Activated T-cell treated with anti-CD3 and anti-CD28 coated beads, Interleukin-2, amount 50 U/mL, for 4 hours (primary cell): ENCODE data around the gene KRT33A. TPM values are rescaled to one million over a fixed set of nuclear protein-coding genes. Genes with fewer than 3 reads are reported as not detected.
"Not testable (repeated sequence)": the region's sequence is repeated elsewhere in the genome, so short reads cannot be mapped to it uniquely, and the experiment has no call there.

ENCODE experiments used
- ATAC-seq, 2 donors: fragments of 200-7000 bp; cut with Tn5 transposase; one replicate each; pipeline ENCODE4 v1.10.0; 2021
- DNase-seq: peaks from one replicate; pipeline ENCODE4 v3.0.0-alpha.2; 2020
- H3K27me3 Mint-ChIP-seq: one replicate; pipeline ENCODE4 v1.8.0; 2021; ENCODE audit warnings: low read depth, mixed read lengths
- H3K36me3 Mint-ChIP-seq: one replicate; pipeline ENCODE4 v1.8.0; 2022; ENCODE audit warnings: mixed read lengths; ENCODE audit not compliant: insufficient read depth
- H3K4me1 Mint-ChIP-seq: one replicate; pipeline ENCODE4 v1.8.0; 2021; ENCODE audit warnings: low read depth, mixed read lengths
- H3K4me3 Mint-ChIP-seq: one replicate; pipeline ENCODE4 v1.8.0; 2021; ENCODE audit warnings: mild to moderate bottlenecking, moderate library complexity, mixed read lengths
- H3K9me3 Mint-ChIP-seq: one replicate; pipeline ENCODE4 v1.8.0; 2021; ENCODE audit warnings: mixed read lengths
- total RNA-seq, 3 donors: library from RNA; stranded (reverse); gene quantifications; one replicate each; pipeline ENCODE4 v1.2.1, GENCODE V29; 2021

Gene KRT33A
- total RNA-seq, 3 donors from 2014 or later = not detected

DNA sequence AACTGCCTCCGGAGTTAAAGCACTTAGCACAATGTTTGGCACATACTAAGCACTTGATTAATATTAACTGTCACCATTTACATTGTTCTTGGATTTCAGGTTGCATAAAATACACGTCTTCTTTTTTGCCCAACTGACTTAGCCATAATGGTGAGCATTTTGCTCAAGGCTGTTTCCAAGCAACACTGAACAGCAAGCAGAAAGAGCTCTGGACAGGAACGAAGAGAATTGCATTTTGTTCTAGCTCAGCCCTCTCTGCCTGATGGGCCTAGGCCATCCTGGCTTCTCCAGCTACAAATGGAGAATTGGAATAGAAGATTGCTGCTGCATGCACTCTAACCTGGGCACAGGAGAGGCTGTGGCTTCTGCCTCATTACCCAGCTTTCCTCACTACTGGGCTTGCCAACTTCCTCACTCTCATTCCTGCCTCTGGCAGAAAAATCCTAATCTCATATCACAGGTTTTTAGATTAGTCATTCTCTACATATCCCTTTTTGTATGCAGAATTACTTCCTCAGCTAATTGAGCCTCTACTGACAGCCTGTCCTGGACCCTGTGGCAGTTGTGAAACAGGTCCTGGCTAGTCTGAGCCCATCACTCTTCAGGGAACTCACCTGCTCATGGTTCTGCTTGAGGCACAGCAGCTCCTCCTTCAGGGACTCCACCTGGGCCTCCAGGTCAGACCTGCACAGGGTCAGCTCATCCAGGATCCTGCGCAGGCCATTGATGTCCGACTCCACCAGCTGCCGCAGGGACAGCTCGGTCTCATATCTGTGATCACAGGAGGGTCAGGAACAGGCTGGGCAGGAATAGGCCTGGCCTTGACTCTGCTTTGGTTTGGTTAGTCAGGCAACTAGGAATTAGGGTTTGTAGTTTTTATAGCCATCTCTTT is 2.5 kb downstream of the KRT33A start:
- no peak for ATAC-seq
- Mint-ChIP-seq H3K36me3 (peaks cover 2% of the 10 kb centered on the region), H3K27me3 (no peaks in the 10 kb centered on the region), H3K4me1 (peaks cover 16% of the 10 kb centered on the region), H3K4me3 (no peak overlapping the region), H3K9me3 (peaks cover 4% of the 10 kb centered on the region)
- no peak for DNase-seq

DNA sequence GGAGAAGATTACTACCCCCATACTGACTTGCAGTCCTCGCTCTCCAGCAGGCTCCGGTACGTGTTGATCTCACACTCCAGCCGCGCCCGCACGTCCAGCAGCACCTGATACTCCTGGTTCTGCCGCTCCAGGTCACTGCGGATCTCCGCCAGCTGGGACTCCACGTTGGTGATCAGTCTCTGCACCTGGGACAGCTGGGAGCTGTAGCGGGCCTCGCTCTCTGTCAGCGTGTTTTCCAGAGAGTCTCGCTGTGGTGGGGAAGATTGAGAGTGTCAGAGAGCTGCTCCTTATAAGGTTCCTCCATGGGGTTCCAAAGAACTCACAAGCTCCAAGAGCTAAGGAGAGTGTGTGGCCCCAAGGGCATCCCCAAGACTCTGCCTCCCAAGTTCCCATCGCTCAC is 4.2 kb downstream of the KRT33A start:
- not testable (repeated sequence) for H3K36me3 Mint-ChIP-seq, DNase-seq, H3K27me3 Mint-ChIP-seq, H3K4me3 Mint-ChIP-seq, ATAC-seq
- peaks cover 12% of the 10 kb centered on the region for H3K9me3 Mint-ChIP-seq
- H3K4me1 Mint-ChIP-seq = peaks cover 23% of the 10 kb centered on the region

DNA sequence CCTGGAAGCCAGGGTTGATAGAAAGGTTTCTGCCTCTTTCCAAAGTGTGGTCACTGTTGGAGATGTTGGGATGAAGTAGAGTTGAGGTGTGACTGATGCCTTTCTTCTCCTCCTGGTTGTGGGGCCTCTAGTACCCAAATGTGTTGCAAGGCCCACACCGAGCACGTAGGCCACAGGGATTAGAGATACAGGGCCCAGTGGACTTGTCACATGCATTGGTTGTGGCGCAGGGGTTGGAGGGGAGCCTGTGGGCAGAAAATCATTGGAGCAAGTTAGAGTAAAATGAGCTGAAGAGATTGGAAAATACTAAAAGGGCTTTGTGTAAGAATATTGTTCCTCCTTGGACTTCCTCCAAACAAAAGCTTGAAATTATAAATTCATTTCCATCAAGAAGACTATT is 4.6 kb downstream of the KRT33A start:
- H3K9me3 Mint-ChIP-seq = peaks cover 12% of the 10 kb centered on the region
- H3K4me1 Mint-ChIP-seq = peaks cover 24% of the 10 kb centered on the region
- peaks cover 7% of the 10 kb centered on the region for H3K36me3 Mint-ChIP-seq
- DNase-seq (no peak), ATAC-seq (no peak)
- no peak overlapping the region for H3K4me3 Mint-ChIP-seq
- no peaks in the 10 kb centered on the region for H3K27me3 Mint-ChIP-seq

DNA sequence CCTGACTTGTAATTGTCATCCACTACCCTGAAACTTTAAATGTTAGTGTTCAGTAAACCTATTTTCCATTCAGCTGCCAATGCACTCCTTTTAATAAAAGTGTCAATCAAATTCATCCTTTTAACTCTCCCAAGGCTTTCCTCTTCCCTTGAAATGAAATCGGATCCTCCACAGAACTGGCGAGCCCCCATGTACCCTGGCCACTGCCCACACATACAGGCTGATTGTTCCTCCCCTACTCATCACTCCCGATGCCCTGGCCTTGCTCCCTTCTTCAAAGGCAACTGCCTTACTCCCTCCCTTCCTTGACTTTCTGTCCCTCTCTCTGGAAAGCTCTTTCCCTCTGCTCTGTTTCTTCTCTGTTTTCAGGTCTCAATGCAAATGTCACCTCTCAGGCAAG is 7.6 kb downstream of the KRT33A start:
- no peak overlapping the region for H3K4me3 Mint-ChIP-seq
- H3K27me3 Mint-ChIP-seq = no peaks in the 10 kb centered on the region
- no peak for DNase-seq
- no peak for ATAC-seq
- peaks cover 52% of the 10 kb centered on the region for H3K4me1 Mint-ChIP-seq
- H3K9me3 Mint-ChIP-seq = peaks cover 12% of the 10 kb centered on the region
- peaks cover 7% of the 10 kb centered on the region for H3K36me3 Mint-ChIP-seq

DNA sequence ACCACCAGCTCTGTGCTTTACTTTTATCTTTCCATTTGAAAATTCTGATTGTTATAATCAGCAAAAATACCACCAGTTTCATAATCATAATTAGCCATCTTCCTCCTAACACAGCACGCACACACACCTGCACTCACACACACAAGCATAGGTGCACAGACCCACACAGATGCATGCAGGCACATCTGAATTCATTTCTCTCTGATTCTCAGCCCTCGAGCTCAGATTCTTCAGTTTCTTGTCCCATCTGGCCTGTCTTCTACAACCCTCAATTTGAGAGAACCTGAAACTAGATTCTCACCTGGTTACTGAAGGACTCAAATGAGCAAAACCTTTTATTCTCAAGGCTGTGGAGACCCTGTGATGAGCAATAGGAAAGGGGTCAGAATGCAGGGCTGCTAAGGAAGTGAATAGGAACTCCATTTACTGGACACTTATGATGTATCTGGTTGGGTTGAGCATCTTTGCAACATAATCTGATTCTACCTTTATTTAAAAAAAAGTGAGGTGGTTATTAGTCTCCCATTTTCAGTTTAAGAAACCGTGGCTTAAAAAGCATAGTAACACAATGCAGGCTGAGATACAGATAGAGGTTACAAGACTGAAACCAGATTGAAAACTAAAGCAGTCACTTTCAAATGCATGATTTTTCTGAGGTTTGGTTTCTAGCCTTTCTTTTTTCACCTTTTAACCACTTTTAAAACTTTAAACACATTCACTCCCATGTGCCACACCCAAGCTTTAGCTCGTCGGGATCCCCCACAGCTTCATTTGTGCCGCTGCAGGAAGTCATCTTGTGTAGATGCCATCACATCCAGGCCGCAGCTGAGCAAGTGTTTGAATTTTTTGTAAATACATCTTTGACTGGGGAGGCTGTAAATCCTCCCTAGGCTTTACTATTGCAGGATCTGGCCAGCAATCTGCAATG is 9.4 kb downstream of the KRT33A start:
- H3K9me3 Mint-ChIP-seq = peaks cover 12% of the 10 kb centered on the region
- H3K4me3 Mint-ChIP-seq = peak overlapping the region; percentile 1
- peaks cover 67% of the 10 kb centered on the region for H3K4me1 Mint-ChIP-seq
- DNase-seq (no peak), ATAC-seq (peak; percentile 70 to 75)
- H3K27me3 Mint-ChIP-seq = no peaks in the 10 kb centered on the region
- peaks cover 7% of the 10 kb centered on the region for H3K36me3 Mint-ChIP-seq

DNA sequence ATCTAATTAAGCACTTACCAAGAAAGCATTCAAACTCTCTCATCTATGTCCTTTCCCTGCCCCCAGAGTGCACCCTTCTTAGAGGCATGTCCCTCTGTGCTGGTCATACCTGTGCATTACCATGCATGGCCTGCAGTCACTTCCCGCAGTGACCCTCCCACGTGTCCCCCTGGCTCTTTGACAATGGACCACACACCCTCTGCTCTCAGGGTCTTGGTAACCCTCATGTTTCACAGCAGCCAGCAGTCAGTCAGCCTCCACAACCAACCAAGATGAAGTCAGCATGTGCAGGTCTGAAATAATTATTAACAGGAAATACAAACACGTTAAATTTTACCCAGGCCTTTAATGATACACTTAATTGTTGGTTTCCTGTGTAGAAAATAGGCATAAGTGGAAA is 10.1 kb downstream of the KRT33A start:
- peaks cover 74% of the 10 kb centered on the region for H3K4me1 Mint-ChIP-seq
- H3K27me3 Mint-ChIP-seq = no peaks in the 10 kb centered on the region
- peaks cover 12% of the 10 kb centered on the region for H3K9me3 Mint-ChIP-seq
- no peak for ATAC-seq
- H3K36me3 Mint-ChIP-seq = peaks cover 7% of the 10 kb centered on the region
- peak overlapping the region; percentile 17 for H3K4me3 Mint-ChIP-seq
- DNase-seq = no peak

DNA sequence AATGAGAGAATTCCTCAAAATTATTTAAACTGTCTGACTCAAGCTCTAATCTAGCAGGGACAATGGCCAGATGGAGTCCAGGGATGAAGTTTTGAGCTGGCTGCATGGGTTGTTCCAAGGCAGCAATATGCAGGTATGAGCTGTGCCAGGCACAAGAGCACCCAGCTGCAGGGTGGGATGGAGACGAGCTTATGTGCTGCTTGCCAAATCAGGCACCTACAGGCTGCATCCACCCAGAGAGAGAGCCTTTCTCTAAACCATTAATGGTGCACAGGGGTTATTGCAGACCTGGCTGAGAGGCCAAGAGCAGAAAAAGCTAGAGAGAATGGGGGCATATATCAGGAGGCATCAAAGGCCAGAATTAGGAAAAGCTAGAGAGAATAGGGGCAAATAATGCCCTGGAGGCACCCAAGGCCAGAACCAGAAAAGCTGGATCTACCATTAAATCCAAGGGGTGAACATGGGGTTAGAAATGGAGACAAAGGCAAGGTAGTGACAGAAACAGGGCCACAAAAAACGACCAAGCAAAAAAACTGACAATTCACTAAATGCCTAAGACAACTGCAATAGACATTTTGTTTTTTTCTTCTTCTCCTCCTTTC is 11.0 kb downstream of the KRT33A start:
- peaks cover 82% of the 10 kb centered on the region for H3K4me1 Mint-ChIP-seq
- no peak for DNase-seq
- H3K4me3 Mint-ChIP-seq = peak overlapping the region; percentile 17
- H3K36me3 Mint-ChIP-seq = peaks cover 7% of the 10 kb centered on the region
- no peak for ATAC-seq
- H3K27me3 Mint-ChIP-seq = no peaks in the 10 kb centered on the region
- peaks cover 12% of the 10 kb centered on the region for H3K9me3 Mint-ChIP-seq

DNA sequence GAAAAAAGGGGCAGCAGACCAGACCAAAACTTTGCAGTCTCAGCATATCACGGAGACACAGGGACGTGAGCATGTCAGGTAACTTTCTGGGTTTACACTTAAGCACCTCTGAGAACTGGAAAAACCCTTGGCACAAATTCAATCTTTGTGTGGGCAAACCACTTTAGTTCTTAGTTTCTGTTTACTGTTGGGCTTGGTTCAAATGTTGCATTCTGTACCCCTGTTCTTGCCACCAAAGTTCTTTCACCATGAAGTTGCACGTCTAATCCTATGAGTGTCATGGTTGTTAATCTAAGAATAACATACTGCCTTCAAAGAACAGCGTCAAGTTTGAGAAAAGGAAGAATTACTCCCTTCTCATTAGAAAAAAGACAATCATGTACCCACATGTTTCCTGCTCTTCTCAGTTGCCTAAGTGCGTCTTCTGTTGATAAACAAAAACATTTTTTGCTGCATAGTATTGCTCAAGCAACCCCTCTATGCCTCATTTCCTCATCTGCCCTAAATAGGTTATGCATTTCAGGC is 11.6 kb downstream of the KRT33A start:
- DNase-seq = no peak
- Mint-ChIP-seq H3K4me1 (peaks cover 89% of the 10 kb centered on the region), H3K36me3 (peaks cover 7% of the 10 kb centered on the region), H3K27me3 (no peaks in the 10 kb centered on the region), H3K4me3 (peak overlapping the region; percentile 47), H3K9me3 (peaks cover 12% of the 10 kb centered on the region)
- peak; percentile 61 for ATAC-seq

DNA sequence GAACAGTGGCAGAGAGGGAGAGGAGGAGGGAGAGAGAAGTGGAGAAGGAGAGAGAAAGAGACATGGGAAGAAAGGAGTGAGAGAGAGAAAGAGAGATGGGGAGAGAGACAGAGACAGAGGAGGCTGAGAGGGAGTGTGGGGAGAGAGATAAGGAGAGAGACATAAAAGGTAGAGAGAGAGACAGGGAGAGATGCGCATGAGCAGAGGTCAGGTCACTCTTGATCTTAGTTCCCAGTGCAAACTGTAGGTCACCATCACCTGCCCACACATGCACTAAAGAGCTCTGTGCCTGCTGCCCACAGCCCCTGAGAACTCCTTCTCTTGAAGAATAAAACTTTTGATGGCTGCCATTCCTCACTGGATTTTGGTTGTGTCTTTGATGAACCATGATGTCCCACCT is 14.9 kb downstream of the KRT33A start:
- H3K9me3 Mint-ChIP-seq = no peaks in the 10 kb centered on the region
- H3K36me3 Mint-ChIP-seq = no peaks in the 10 kb centered on the region
- DNase-seq (no peak), ATAC-seq (no peak)
- H3K27me3 Mint-ChIP-seq = no peaks in the 10 kb centered on the region
- peaks cover 67% of the 10 kb centered on the region for H3K4me1 Mint-ChIP-seq
- H3K4me3 Mint-ChIP-seq = no peak overlapping the region

DNA sequence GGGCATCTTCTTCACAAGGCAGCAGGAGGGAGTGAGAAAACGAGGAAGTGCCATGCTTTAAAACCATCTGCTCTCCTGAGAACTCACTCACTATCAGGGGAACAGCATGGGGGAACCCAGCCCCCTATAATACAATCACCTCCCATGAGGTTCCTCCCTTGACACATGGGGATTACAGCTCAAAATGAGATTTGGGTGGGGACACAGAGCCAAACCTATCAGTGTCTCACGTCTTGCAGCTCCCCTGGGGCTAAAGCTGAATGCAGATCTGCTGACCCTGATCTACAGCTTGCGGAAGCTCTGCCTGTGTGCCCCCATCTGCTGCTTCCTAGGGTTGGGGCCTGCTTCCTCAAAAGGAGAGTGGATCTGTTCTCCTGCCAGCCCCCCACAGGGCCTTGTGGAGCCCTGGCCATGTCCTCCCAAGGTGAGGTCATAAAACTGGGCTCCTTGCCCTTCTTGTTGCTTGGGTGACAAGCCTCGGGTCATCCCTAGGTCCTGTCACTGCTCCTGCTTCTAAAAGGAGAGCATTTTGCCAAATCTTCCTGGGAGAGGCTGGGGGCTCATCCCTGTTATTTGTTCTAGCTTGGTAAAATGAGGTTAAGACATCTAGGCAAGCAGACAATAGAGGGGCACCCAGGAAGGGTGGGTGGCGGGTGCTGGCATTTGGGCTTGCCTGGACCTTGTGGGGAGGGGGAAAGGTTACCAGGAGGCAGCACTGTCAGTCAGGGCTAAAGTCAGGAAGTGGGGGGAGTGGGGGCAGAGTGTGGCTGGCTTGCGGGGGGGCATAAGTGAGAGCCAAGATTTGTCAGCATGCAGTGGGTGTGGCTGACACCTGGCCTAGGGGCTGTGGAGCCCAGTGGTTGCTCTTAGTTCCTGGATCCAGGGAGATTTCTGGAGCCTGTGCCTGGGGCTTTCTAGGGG is 16.0 kb downstream of the KRT33A start:
- H3K27me3 Mint-ChIP-seq = no peaks in the 10 kb centered on the region
- no peak for DNase-seq
- H3K4me1 Mint-ChIP-seq = peaks cover 56% of the 10 kb centered on the region
- no peaks in the 10 kb centered on the region for H3K36me3 Mint-ChIP-seq
- ATAC-seq = no peak
- no peaks in the 10 kb centered on the region for H3K9me3 Mint-ChIP-seq
- no peak overlapping the region for H3K4me3 Mint-ChIP-seq

DNA sequence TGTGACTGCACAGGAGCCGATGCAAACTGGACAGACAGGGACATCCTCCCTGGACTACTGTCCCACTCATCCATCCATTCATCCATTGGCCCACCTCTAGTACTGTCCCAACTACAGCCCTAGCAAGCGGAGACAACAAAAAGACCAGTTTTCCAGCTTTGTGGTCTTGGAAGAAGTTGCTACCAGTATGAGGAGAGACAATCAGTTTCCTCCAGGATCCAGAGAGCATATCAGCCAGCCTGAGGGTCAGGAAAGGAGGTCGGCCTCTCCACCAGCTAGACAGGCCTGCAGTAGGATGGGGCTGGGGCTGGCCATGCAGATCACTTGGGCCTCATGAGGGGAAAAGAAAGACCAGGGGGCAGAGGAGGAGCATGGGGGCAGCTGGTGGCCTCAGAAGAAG is 16.8 kb downstream of the KRT33A start:
- H3K4me3 Mint-ChIP-seq = no peak overlapping the region
- DNase-seq (no peak), ATAC-seq (no peak)
- H3K27me3 Mint-ChIP-seq = no peaks in the 10 kb centered on the region
- no peaks in the 10 kb centered on the region for H3K9me3 Mint-ChIP-seq
- H3K4me1 Mint-ChIP-seq = peaks cover 48% of the 10 kb centered on the region
- H3K36me3 Mint-ChIP-seq = no peaks in the 10 kb centered on the region

DNA sequence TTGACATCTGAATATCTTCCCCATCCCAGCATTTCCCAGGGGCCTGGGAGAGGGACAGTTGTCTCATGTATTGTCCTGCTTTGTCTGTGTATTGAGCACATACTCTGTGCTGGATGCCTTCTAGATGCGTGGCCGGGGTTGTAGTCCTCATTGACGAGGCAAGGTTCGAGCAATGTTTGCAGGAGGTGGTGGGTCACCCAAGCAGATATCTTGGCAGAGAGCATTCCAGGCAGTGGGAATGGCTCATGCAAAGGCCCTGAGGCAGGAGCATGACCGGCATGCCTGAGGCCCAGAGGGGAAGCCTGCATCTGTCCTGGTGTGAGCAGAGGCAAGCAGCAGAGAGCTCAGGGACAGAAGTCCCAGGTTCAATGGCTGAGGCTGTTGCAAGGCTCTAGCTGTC is 17.5 kb downstream of the KRT33A start:
- Mint-ChIP-seq H3K9me3 (no peaks in the 10 kb centered on the region), H3K4me3 (no peak overlapping the region), H3K36me3 (no peaks in the 10 kb centered on the region), H3K27me3 (no peaks in the 10 kb centered on the region), H3K4me1 (peaks cover 48% of the 10 kb centered on the region)
- ATAC-seq (no peak), DNase-seq (no peak)

DNA sequence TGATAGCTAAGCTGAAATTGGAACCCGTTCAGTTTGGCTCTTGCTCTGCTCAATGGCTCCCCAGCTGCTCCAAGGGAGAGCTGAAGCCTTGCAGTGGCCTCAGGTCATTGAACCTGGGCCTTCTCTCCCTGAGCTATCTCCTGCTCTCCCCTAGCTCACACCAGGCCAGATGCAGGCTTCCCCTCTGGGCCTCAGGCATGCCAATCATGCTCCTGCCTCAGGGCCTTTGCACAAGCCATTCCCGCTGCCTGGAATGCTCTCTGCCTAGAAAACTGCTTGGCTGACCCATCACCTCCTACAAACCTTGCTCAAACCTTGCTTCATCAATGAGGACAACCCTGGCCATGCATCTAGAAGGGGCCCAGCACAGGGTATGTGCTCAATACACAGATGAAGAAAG is 18.4 kb downstream of the KRT33A start:
- Mint-ChIP-seq H3K27me3 (no peaks in the 10 kb centered on the region), H3K9me3 (no peaks in the 10 kb centered on the region), H3K4me1 (peaks cover 44% of the 10 kb centered on the region), H3K4me3 (no peak overlapping the region), H3K36me3 (no peaks in the 10 kb centered on the region)
- DNase-seq (no peak), ATAC-seq (no peak)
